Glutamatergic neuron (in vitro differentiated cells): ENCODE measurements around the gene PCDHGA1. TPM values are rescaled to one million over a fixed set of nuclear protein-coding genes. Genes with fewer than 3 reads are reported as not detected.
"Not testable (repeated sequence)": the region's sequence is repeated elsewhere in the genome, so short reads cannot be mapped to it uniquely, and the experiment has no call there.

Source experiments
- DNase-seq: peaks from one replicate; pipeline ENCODE4 v3.0.0; 2022
- H3K27ac Mint-ChIP-seq: one replicate; pipeline ENCODE4 v1.8.0; 2020; ENCODE audit warnings: mild to moderate bottlenecking, mixed read lengths, inconsistent platforms; ENCODE audit not compliant: unreplicated experiment
- H3K27me3 Mint-ChIP-seq: one replicate; pipeline ENCODE4 v1.8.0; 2020; ENCODE audit warnings: mild to moderate bottlenecking, moderate library complexity, mixed read lengths, inconsistent platforms; ENCODE audit not compliant: unreplicated experiment
- H3K36me3 Mint-ChIP-seq: one replicate; pipeline ENCODE4 v1.8.0; 2020; ENCODE audit warnings: mild to moderate bottlenecking, mixed read lengths, inconsistent platforms; ENCODE audit not compliant: unreplicated experiment
- H3K4me1 Mint-ChIP-seq: one replicate; pipeline ENCODE4 v1.8.0; 2020; ENCODE audit warnings: mild to moderate bottlenecking, low read depth, mixed read lengths, inconsistent platforms; ENCODE audit not compliant: unreplicated experiment
- H3K4me3 Mint-ChIP-seq: one replicate; pipeline ENCODE4 v1.8.0; 2020; ENCODE audit warnings: mild to moderate bottlenecking, mixed read lengths, inconsistent platforms; ENCODE audit not compliant: unreplicated experiment
- H3K9me3 Mint-ChIP-seq: one replicate; pipeline ENCODE4 v1.8.0; 2020; ENCODE audit warnings: mild to moderate bottlenecking, moderate library complexity, mixed read lengths, inconsistent platforms; ENCODE audit not compliant: unreplicated experiment
- total RNA-seq: library from RNA; stranded (reverse); fragmentation: NEBNext Ultra II Directional; extraction: Animal tissue kit (Norgen Biotek cat#: 25700); gene quantifications from one replicate; pipeline ENCODE4 v1.2.1, GENCODE V29; 2021; ENCODE audit not compliant: unreplicated experiment
- TF ChIP-seq, protein P1 (sequence below): fragments of 200-600 bp; sonication (generic); IDR thresholded peaks from one replicate; pipeline ENCODE4 v1.5.0; 2021; ENCODE audit not compliant: partially characterized antibody, unreplicated experiment

Gene PCDHGA1
- total RNA-seq, 1 donor from 2014 or later = 4.6 TPM

- peak within 1 kb of the TSS; percentile 84 for H3K27ac Mint-ChIP-seq
- H3K4me1 Mint-ChIP-seq, H3K27me3 Mint-ChIP-seq: not testable (repeated sequence)
- TF ChIP-seq, protein P1, sequence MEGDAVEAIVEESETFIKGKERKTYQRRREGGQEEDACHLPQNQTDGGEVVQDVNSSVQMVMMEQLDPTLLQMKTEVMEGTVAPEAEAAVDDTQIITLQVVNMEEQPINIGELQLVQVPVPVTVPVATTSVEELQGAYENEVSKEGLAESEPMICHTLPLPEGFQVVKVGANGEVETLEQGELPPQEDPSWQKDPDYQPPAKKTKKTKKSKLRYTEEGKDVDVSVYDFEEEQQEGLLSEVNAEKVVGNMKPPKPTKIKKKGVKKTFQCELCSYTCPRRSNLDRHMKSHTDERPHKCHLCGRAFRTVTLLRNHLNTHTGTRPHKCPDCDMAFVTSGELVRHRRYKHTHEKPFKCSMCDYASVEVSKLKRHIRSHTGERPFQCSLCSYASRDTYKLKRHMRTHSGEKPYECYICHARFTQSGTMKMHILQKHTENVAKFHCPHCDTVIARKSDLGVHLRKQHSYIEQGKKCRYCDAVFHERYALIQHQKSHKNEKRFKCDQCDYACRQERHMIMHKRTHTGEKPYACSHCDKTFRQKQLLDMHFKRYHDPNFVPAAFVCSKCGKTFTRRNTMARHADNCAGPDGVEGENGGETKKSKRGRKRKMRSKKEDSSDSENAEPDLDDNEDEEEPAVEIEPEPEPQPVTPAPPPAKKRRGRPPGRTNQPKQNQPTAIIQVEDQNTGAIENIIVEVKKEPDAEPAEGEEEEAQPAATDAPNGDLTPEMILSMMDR = peak; percentile 63
- peaks cover 75% of the 10 kb centered on the region for H3K36me3 Mint-ChIP-seq
- DNase-seq = peak; percentile 75
- H3K4me3 Mint-ChIP-seq = peak within 1 kb of the TSS; percentile 86
- H3K9me3 Mint-ChIP-seq = peaks cover 43% of the 10 kb centered on the region
These were observed 57.4 kb downstream of the PCDHGA1 start, which contains the start of gene PCDHGB4 for GRCh38 chr5:141387557-141388311. Gene PCDHGB4, plus strand, starts transcription at chr5:141387698. Its CDS starts 187 bp downstream, at chr5:141387885.

- H3K36me3 Mint-ChIP-seq = peaks cover 75% of the 10 kb centered on the region
- peaks cover 8% of the 10 kb centered on the region for H3K27me3 Mint-ChIP-seq
- H3K4me3 Mint-ChIP-seq = peak overlapping the region; percentile 63
- no peak for DNase-seq
- peaks cover 43% of the 10 kb centered on the region for H3K9me3 Mint-ChIP-seq
- TF ChIP-seq, protein P1 = no peak
- H3K27ac Mint-ChIP-seq = no peak overlapping the region
- peaks cover 3% of the 10 kb centered on the region for H3K4me1 Mint-ChIP-seq
These were observed 58.3 kb downstream of the PCDHGA1 start for GRCh38 chr5:141388661-141389060.

GRCh38 chr5:141389153-141390042 is 59.1 kb downstream of the PCDHGA1 start:
- peak overlapping the region; percentile 74 for H3K4me3 Mint-ChIP-seq
- TF ChIP-seq, protein P1 = no peak
- H3K27ac Mint-ChIP-seq = peak overlapping the region; percentile 56
- peaks cover 3% of the 10 kb centered on the region for H3K4me1 Mint-ChIP-seq
- peaks cover 48% of the 10 kb centered on the region for H3K9me3 Mint-ChIP-seq
- DNase-seq = no peak
- H3K27me3 Mint-ChIP-seq = peaks cover 8% of the 10 kb centered on the region
- H3K36me3 Mint-ChIP-seq = peaks cover 74% of the 10 kb centered on the region

- TF ChIP-seq, protein P1 = no peak
- DNase-seq = no peak
- Mint-ChIP-seq H3K9me3 (peaks cover 48% of the 10 kb centered on the region), H3K36me3 (peaks cover 69% of the 10 kb centered on the region), H3K27ac (peak within 1 kb of the TSS; percentile 48), H3K4me3 (no peak within 1 kb of the TSS), H3K27me3 (peaks cover 12% of the 10 kb centered on the region), H3K4me1 (peaks cover 3% of the 10 kb centered on the region)
These were observed 62.3 kb downstream of the PCDHGA1 start, which contains the start of gene PCDHGA8 for GRCh38 chr5:141392429-141393198. Gene PCDHGA8, plus strand, starts transcription at chr5:141392633. Its CDS starts 181 bp downstream, at chr5:141392814.
